Umbilical cord (tissue), 2 donors: ENCODE measurements around the gene BMS1. TPM values are rescaled to one million over a fixed set of nuclear protein-coding genes. Genes with fewer than 3 reads are reported as not detected.
"Not testable (repeated sequence)": the region's sequence is repeated elsewhere in the genome, so short reads cannot be mapped to it uniquely, and the experiment has no call there.

Experiments
- DNase-seq: peaks from one replicate; pipeline ENCODE4 v3.0.0-alpha.2; 2015; ENCODE audit warnings: low spot score
- total RNA-seq: library from RNA; depleted of rRNA; stranded (reverse); fragments of >200 nt; gene quantifications from one replicate; pipeline ENCODE4 v1.2.3, GENCODE V29; 2014; ENCODE audit warnings: low replicate concordance; ENCODE audit not compliant: insufficient read depth

Gene BMS1
- total RNA-seq, 1 donor from 2014 or later: 11.8 TPM

GRCh38 chr10:42783181-42783549 lies 570 bp downstream of the BMS1 start:
- DNase-seq: no peak

- no peak for DNase-seq
These were observed 3.2 kb downstream of the BMS1 start for GRCh38 chr10:42785759-42786158.

GRCh38 chr10:42790835-42791234 lies 8.2 kb downstream of the BMS1 start:
- no peak for DNase-seq

- DNase-seq: no peak
These were observed 13.1 kb downstream of the BMS1 start for GRCh38 chr10:42795701-42796100.

GRCh38 chr10:42801135-42801534 lies 18.5 kb downstream of the BMS1 start:
- DNase-seq: no peak

GRCh38 chr10:42802876-42803275 lies 20.3 kb downstream of the BMS1 start:
- DNase-seq: no peak

GRCh38 chr10:42809676-42810075 lies 27.1 kb downstream of the BMS1 start:
- DNase-seq: no peak

- no peak for DNase-seq
These were observed 29.4 kb downstream of the BMS1 start for GRCh38 chr10:42812028-42812427.

- DNase-seq: not testable (repeated sequence)
These were observed 31.5 kb downstream of the BMS1 start for GRCh38 chr10:42813989-42814687.

GRCh38 chr10:42816334-42816733 lies 33.7 kb downstream of the BMS1 start:
- DNase-seq: not testable (repeated sequence)

- DNase-seq: no peak
These were observed 34.3 kb downstream of the BMS1 start for GRCh38 chr10:42816912-42817311.

- not testable (repeated sequence) for DNase-seq
These were observed 34.8 kb downstream of the BMS1 start for GRCh38 chr10:42817417-42817816.

- not testable (repeated sequence) for DNase-seq
These were observed 44.2 kb downstream of the BMS1 start for GRCh38 chr10:42826759-42827158.

GRCh38 chr10:42827201-42827600 lies 44.6 kb downstream of the BMS1 start:
- no peak for DNase-seq

- DNase-seq: not testable (repeated sequence)
These were observed 45.8 kb downstream of the BMS1 start for GRCh38 chr10:42828391-42828790.

GRCh38 chr10:42830237-42830636 lies 47.6 kb downstream of the BMS1 start:
- DNase-seq: no peak

GRCh38 chr10:42836096-42836495 lies 53.5 kb downstream of the BMS1 start:
- no peak for DNase-seq

GRCh38 chr10:42836771-42837468 lies 54.3 kb downstream of the BMS1 start:
- peak; percentile 4 for DNase-seq

GRCh38 chr10:42844810-42845209 lies 62.2 kb downstream of the BMS1 start:
- not testable (repeated sequence) for DNase-seq

- not testable (repeated sequence) for DNase-seq
These were observed 64.7 kb downstream of the BMS1 start for GRCh38 chr10:42847261-42847660.

GRCh38 chr10:42850931-42851330 lies 68.3 kb downstream of the BMS1 start:
- no peak for DNase-seq

- DNase-seq: no peak
These were observed 76.7 kb downstream of the BMS1 start for GRCh38 chr10:42859256-42859655.

- DNase-seq: not testable (repeated sequence)
These were observed 77.4 kb downstream of the BMS1 start for GRCh38 chr10:42860016-42860415.
